Cardiac atrium fibroblast (primary cell): ENCODE data around the gene NDUFV1. TPM values are rescaled to one million over a fixed set of nuclear protein-coding genes. Genes with fewer than 3 reads are reported as not detected.

Experiments
- total RNA-seq: library from RNA; depleted of rRNA; stranded (reverse); fragments of >200 nt; gene quantifications from 2 replicates; pipeline ENCODE4 v1.2.3, GENCODE V29; 2015

The NDUFV1 gene
- 199 and 234 TPM in 2 replicates for total RNA-seq

DNA sequence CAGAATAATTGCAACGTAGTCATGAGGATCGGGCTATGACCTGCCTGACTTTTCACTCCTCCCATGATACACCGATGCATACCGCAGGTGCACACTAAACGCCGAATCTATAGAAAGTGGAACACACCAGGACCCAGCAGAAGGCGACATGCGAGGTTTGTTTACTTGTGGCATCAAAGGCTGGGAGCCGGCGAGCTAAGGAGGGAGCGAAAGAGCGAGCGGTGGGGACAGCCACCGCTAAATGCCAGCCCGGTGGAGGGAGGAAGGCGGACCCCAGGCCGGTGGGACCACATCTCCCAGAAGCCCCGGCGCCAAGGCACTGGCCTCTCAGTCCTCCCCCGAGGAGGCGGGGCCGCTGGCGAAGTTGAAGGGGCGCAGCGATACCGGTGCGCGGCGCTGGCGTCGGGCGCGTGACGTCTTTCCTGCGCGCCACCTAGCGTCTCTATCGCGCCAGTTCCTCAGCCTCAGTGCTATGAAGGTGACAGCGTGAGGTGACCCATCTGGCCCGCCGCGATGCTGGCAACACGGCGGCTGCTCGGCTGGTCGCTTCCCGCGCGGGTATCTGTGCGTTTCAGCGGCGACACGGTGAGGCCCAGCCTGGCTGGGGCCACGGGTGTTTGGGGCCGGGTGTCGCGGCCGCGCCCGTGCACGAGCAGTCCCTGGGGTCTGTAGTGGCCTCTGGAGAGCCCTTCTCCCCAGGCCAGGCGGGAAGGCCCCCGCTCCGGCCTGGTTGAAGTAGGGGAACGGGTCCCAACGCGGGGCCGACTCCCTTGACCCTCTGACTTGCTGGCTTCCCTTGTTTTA, at the start of gene NDUFV1:
TSS of gene NDUFV1 (plus strand) at position 445 of the 804 bp plus-strand sequence. CDS start at position 514, 69 bp downstream.

DNA sequence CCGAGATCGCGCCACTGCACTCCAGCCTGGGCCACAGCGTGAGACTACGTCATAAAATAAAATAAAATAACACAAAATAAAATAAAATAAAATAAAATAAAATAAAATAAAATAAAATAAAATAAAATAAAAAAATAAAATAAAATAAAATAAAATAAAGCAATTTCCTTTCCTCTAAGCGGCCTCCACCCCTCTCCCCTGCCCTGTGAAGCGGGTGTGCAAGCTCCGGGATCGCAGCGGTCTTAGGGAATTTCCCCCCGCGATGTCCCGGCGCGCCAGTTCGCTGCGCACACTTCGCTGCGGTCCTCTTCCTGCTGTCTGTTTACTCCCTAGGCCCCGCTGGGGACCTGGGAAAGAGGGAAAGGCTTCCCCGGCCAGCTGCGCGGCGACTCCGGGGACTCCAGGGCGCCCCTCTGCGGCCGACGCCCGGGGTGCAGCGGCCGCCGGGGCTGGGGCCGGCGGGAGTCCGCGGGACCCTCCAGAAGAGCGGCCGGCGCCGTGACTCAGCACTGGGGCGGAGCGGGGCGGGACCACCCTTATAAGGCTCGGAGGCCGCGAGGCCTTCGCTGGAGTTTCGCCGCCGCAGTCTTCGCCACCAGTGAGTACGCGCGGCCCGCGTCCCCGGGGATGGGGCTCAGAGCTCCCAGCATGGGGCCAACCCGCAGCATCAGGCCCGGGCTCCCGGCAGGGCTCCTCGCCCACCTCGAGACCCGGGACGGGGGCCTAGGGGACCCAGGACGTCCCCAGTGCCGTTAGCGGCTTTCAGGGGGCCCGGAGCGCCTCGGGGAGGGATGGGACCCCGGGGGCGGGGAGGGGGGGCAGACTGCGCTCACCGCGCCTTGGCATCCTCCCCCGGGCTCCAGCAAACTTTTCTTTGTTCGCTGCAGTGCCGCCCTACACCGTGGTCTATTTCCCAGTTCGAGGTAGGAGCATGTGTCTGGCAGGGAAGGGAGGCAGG, 23.2 kb upstream of the NDUFV1 start, which contains the start of gene GSTP1:
TSS of gene GSTP1 (plus strand) at position 566 of the 958 bp plus-strand sequence. CDS start at position 598, 32 bp downstream.

DNA sequence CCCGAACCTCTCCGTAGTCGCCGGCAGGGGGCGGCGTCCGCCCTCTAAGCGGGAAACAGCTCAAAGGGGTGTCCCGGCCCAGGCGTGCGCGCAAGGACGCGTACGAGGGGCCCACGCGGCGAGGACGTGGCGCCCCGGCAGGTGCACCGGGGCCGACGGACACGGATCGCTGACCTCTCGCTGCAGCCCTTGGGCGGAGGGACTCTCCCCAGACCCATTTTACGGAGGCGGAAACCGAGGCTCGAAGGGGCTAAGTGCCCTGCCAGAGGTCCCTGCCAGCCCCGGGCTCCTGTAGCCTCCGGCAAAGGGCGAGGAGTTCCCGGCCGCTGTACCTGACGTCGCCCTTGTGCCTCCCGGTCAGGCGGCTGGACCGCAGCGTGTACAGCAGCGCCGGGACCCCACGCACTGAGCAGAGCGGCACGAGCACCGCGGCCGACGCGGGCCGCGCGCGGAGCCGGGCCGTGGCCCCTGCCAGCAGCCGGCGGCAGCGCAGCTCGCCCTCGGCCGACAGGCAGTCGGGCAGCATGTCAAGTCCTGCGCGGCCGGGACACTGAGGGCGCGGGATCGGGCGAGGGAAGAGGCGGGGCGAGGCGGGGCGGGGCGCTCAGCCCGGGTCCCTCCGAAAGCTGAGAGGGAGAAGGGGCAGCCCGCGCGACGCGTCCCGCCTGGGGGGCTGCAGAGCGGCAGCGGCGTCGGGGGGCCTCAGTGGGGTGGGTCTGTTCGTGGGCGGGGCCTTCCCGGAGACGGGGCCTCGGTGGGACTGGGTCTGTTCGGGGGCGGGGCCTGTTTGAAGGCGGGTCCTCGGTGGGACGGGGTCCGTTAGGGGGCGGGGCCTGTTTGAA, 22.9 kb downstream of the NDUFV1 start, which contains the start of gene NUDT8:
TSS of gene NUDT8 (minus strand) at position 552 of the 842 bp plus-strand sequence. CDS start at position 526, 26 bp downstream.

DNA sequence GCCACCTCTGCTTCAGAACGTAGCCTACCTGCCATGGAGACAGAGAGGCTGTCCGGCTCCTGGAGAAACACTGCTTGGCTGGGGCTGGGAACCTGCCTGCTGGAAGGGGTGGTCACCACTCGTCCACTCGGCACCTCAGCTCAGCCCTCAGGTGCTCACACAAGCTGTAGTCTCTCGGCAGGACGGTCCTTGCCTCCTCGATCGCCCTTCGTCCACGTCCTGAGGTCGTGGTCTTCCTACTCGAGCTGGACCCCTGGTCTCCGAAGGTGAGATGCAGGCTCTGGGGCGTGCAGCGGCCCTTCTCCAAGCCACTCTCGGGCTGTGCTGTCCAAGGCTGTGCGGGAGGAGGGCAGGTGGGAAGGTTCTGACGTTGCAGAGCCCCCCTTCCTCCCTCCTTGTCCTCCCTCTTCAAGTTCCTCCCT, 32.7 kb downstream of the NDUFV1 start, which contains the start of gene TBX10:
TSS of gene TBX10 (minus strand) at position 326 of the 422 bp plus-strand sequence. CDS start at position 35, 291 bp downstream.

Other genes with a start within 250 kb of the NDUFV1 start
- 14.6 and 18.1 TPM in 2 replicates for gene CLCF1, start 233.3 kb upstream of the NDUFV1 start, total RNA-seq
- gene RAD9A, start 214.9 kb upstream of the NDUFV1 start, total RNA-seq, result 4.2 and 4.7 TPM in 2 replicates
- gene PPP1CA, start 205.1 kb upstream of the NDUFV1 start, total RNA-seq, result 172 and 194 TPM in 2 replicates
- gene TBC1D10C, start 202.9 kb upstream of the NDUFV1 start, total RNA-seq, result not detected in 2 replicates
- 0.49 TPM in 1 of 2 replicates, not detected in the other for gene CARNS1, start 191.3 kb upstream of the NDUFV1 start, total RNA-seq
- gene RPS6KB2, start 178.4 kb upstream of the NDUFV1 start, total RNA-seq, result 46.3 and 51.8 TPM in 2 replicates
- gene PTPRCAP, start 169.3 kb upstream of the NDUFV1 start, total RNA-seq, result 2.0 TPM in 1 of 2 replicates, not detected in the other
- 71.1 and 73.1 TPM in 2 replicates for gene CORO1B, start 163.5 kb upstream of the NDUFV1 start, total RNA-seq
- not detected in 2 replicates for gene GPR152, start 154.2 kb upstream of the NDUFV1 start, total RNA-seq
- gene CABP4, start 151.6 kb upstream of the NDUFV1 start, total RNA-seq, result not detected in 2 replicates
- gene TMEM134, start 137.7 kb upstream of the NDUFV1 start, total RNA-seq, result 32.7 and 46.2 TPM in 2 replicates
- gene AIP, start 123.9 kb upstream of the NDUFV1 start, total RNA-seq, result 59.2 and 72.4 TPM in 2 replicates
- gene PITPNM1, start 101.6 kb upstream of the NDUFV1 start, total RNA-seq, result 37.5 and 38.1 TPM in 2 replicates
- gene CDK2AP2, start 98.8 kb upstream of the NDUFV1 start, total RNA-seq, result 33.5 and 54.3 TPM in 2 replicates
- gene CABP2, start 83.5 kb upstream of the NDUFV1 start, total RNA-seq, result not detected in 2 replicates
- gene GSTP1, start 23.1 kb upstream of the NDUFV1 start, total RNA-seq, result 1,161 and 1,414 TPM in 2 replicates
- 4.1 and 14.6 TPM in 2 replicates for gene NUDT8, start 23.0 kb downstream of the NDUFV1 start, total RNA-seq
- gene TBX10, start 32.8 kb downstream of the NDUFV1 start, total RNA-seq, result not detected in 2 replicates
- gene ACY3, start 43.8 kb downstream of the NDUFV1 start, total RNA-seq, result not detected in 2 replicates
- gene ALDH3B2, start 67.7 kb downstream of the NDUFV1 start, total RNA-seq, result not detected in 2 replicates